Choroid plexus epithelial cell (primary cell): ENCODE data around the gene RPS6KC1.

Source experiments
- DNase-seq: peaks from one replicate; pipeline ENCODE4 v3.0.0-alpha.2; 2010; ENCODE audit warnings: low read depth
- H3K4me3 ChIP-seq: 2 replicates; pipeline ENCODE4 v1.5.1; 2011; ENCODE audit warnings: low read depth, mild to moderate bottlenecking, control low read depth, low read length, moderate library complexity
- TF ChIP-seq, protein P1 (sequence below): conservative IDR thresholded peaks from 2 replicates; pipeline ENCODE4 v1.5.1; 2011; ENCODE audit warnings: low read depth, mild to moderate bottlenecking, control low read depth, inconsistent platforms, low read length, moderate library complexity

Gene RPS6KC1

DNA sequence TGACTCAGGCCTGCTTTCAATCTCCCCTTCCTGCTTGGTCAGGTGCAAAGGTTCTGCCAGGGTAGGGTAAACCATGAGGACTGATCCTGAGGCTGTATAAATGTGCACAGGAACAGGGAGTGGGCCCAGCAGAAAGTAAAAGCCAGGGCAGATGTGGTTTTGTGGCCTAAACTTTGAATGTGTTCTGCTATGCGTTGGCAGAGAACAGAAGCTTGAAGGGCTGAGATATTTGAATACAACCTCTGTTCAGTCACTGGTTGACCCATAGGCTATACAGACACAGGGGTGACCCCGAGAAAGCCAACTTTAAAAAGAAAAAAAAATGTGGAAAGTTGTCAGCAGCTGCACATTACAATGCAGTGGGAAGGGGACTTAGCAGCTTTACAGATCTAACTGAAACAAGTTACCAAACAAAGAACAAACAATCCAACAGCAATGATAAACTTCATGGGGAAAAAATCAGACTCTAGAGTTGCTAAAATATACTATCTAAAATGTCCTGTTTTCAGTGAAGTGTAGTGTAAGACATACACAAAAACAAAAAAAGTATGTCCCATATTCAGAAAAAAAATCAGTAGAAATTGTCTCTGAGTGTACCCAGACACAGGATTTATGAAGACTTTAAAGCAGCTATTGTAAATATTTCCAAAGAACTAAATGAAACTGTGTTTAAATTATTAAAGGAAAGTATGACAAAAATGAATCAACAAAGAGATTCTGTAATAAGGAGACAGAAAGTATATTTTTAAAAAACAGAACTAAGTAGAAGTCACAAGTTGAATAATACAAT is 216.1 kb downstream of the RPS6KC1 start:
- DNase-seq, result no peak
- H3K4me3 ChIP-seq, result no peak overlapping the region
- TF ChIP-seq, protein P1, sequence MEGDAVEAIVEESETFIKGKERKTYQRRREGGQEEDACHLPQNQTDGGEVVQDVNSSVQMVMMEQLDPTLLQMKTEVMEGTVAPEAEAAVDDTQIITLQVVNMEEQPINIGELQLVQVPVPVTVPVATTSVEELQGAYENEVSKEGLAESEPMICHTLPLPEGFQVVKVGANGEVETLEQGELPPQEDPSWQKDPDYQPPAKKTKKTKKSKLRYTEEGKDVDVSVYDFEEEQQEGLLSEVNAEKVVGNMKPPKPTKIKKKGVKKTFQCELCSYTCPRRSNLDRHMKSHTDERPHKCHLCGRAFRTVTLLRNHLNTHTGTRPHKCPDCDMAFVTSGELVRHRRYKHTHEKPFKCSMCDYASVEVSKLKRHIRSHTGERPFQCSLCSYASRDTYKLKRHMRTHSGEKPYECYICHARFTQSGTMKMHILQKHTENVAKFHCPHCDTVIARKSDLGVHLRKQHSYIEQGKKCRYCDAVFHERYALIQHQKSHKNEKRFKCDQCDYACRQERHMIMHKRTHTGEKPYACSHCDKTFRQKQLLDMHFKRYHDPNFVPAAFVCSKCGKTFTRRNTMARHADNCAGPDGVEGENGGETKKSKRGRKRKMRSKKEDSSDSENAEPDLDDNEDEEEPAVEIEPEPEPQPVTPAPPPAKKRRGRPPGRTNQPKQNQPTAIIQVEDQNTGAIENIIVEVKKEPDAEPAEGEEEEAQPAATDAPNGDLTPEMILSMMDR, result no peak

DNA sequence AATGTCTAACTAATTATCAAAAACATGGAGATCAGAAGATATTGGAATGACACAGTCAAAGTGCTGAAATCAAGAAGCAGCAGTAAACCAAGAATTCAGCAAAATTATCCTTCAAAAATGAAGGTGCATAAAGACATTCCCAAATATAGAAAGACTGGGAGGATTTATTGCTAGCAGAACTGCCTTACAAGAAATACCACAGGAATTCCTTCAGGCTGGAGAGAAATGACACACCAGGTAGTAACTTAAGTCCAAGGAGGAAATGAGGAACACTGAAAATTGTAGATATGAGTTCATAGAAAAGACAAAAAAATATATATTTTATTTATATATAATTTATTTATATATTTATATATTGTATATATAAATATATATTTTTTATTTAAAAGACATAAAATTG is 217.2 kb downstream of the RPS6KC1 start:
- peak; percentile 42 for DNase-seq
- TF ChIP-seq, protein P1, result no peak
- H3K4me3 ChIP-seq, result no peak overlapping the region

DNA sequence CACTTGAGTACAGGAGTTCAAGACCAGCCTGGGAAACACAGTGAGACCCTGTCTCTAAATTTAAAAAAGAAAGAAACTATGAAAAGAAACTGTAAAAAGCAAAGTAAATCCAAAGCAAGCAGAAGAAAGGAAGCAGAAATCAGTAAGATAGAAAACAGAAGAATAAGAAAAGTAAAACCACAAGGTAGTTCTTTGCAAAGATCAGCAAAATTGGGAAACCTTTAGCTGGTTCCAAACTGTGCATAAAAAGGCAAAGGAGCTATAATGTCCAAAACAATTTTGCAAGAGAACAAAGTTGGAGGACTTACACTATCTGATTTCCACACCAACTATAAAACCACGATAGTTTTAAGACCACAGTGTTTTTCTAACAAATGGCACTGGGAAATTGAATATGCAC is 218.8 kb downstream of the RPS6KC1 start:
- H3K4me3 ChIP-seq, result no peak overlapping the region
- no peak for DNase-seq
- TF ChIP-seq, protein P1, result no peak

DNA sequence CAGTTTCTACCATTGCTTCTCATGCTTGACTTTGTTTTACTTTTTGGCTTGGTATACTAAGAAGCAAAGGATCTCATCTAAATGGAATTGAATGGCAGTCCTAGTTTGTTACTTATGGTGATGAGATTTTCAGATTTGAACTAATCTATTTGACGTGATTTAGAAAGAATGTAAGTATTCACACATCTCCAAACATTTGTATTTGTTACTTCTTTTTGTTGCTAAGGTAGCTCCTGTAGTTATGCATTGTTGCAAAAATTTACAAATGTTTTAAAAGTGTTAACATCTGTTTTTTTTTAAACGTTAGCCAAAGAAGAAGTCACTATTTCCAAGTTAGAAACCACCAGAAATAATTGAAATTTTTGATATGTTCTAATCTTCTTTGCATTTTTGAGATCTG is 222.5 kb downstream of the RPS6KC1 start:
- TF ChIP-seq, protein P1, result no peak
- H3K4me3 ChIP-seq, result no peak overlapping the region
- DNase-seq, result no peak

DNA sequence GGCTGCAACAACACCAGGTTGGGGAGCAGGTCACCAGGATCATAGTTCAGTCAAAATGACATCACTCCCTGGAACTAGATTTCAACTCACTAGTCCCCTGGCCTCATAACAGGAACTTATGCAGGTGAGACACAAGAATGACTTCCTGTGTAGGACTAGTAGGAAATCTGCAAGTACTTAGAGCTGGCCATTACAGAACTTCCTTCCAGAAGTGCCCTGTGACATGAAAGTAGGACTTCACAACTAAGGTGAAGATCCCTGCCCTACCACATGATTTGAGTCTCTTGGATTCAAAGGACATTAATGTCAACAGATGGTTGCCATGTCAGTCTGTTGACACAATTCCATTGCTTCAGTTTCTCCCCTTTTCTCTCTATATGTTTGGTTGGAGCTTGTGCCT is 223.1 kb downstream of the RPS6KC1 start:
- TF ChIP-seq, protein P1, result no peak
- DNase-seq, result no peak
- H3K4me3 ChIP-seq, result no peak overlapping the region

DNA sequence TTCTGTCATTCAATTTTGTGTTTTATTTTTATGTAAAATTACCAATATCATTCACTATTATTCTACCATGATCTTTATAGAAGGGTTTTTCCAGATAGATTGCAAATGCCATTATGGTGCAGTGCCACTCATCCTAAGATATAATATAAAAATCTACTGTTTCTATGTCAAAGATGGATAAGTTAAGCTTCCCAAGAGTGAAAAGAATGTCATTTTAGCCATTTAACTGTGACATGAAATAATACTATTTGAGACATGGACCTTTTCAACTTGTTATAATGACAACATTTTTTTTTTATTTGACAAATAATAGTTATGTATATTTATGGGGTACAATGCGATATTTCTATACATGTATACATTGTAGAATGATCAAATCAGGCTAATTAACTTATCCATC is 224.3 kb downstream of the RPS6KC1 start:
- TF ChIP-seq, protein P1, result no peak
- DNase-seq, result no peak
- no peak overlapping the region for H3K4me3 ChIP-seq

DNA sequence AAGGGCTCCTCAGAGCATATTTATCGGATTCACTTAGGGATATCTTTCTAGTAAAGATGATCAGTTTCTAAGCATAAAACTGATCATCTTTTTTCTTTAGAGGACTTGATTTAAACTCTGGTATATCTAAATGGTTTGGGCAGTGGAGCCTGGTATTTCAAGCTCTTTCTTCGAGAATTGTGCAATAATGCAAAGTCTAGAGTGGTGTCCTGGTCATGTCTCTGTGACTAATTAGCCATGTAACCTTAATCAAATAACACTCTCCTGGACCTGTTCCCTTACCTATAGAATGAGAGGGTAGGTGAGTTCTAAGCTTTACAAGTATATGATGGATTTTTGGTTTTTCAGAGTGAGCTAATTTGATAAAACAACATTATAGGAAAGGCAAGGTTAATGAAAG is 225.2 kb downstream of the RPS6KC1 start:
- no peak for DNase-seq
- TF ChIP-seq, protein P1, result no peak
- H3K4me3 ChIP-seq, result no peak overlapping the region
